PC-3 (cell line): ENCODE data around the gene RAI1. TPM values are rescaled to one million over a fixed set of nuclear protein-coding genes. Genes with fewer than 3 reads are reported as not detected.

Source experiments
- ATAC-seq: fragments of 200-7000 bp; cut with Tn5 transposase; 2 replicates; pipeline ENCODE4 v1.9.1; 2020; ENCODE audit warnings: mild to moderate bottlenecking, moderate library complexity
- BruUV-seq: library from RNA; stranded (reverse); fragments of 400-500 nt; replicated peaks from 2 replicates; lab custom pipeline; 2021; lab: Mats Ljungman, UMichigan
- CTCF ChIA-PET: fragments of 300-600 bp; sonication (Branson Sonifier 250); formaldehyde crosslinking; loops from one replicate; lab custom pipeline; 2022; ENCODE audit warnings: antibody characterized with exemption; lab: Charles Lee
- POLR2A ChIA-PET: fragments of 300-600 bp; sonication (Branson Sonifier 250); formaldehyde crosslinking; loops from one replicate; lab custom pipeline; 2022; ENCODE audit warnings: antibody characterized with exemption; ENCODE audit not compliant: unreplicated experiment; lab: Charles Lee
- DNase-seq: peaks from one replicate; pipeline ENCODE4 v3.0.0-alpha.2; 2015
- H2AFZ ChIP-seq: fragments of 300-600 bp; sonication (generic); 2 replicates; pipeline ENCODE4 v1.6.0; 2016; ENCODE audit warnings: antibody characterized with exemption, low read length
- H3F3A ChIP-seq: fragments of 300-600 bp; sonication (generic); one replicate; pipeline ENCODE4 v1.6.0; 2017; ENCODE audit warnings: antibody characterized with exemption, low read length, control low read depth, mild to moderate bottlenecking; ENCODE audit not compliant: unreplicated experiment
- H3K27ac ChIP-seq: fragments of 300-600 bp; sonication (generic); 2 replicates; pipeline ENCODE4 v1.5.1; 2016; ENCODE audit warnings: mild to moderate bottlenecking, low read length
- H3K27me3 ChIP-seq: fragments of 300-600 bp; sonication (generic); 2 replicates; pipeline ENCODE4 v1.6.1; 2016; ENCODE audit warnings: low read length, mixed read lengths
- H3K36me3 ChIP-seq: fragments of 300-600 bp; sonication (generic); 2 replicates; pipeline ENCODE4 v1.6.1; 2016; ENCODE audit warnings: low read depth, mixed run types, low read length, mixed read lengths
- H3K4me1 ChIP-seq: fragments of 300-600 bp; sonication (generic); 2 replicates; pipeline ENCODE4 v1.5.1; 2016; ENCODE audit warnings: low read length; ENCODE audit not compliant: insufficient read depth
- H3K4me2 ChIP-seq: fragments of 300-600 bp; sonication (generic); 2 replicates; pipeline ENCODE4 v1.6.0; 2016; ENCODE audit warnings: low read length
- H3K4me3 ChIP-seq: fragments of 300-600 bp; sonication (generic); 2 replicates; pipeline ENCODE4 v1.5.1; 2016; ENCODE audit warnings: mild to moderate bottlenecking, low read length, mixed read lengths
- H3K79me2 ChIP-seq: fragments of 300-600 bp; sonication (generic); 2 replicates; pipeline ENCODE4 v1.6.1; 2017; ENCODE audit warnings: low read length, mixed read lengths
- H3K9ac ChIP-seq: fragments of 300-600 bp; sonication (generic); 2 replicates; pipeline ENCODE4 v1.6.0; 2016; ENCODE audit warnings: mild to moderate bottlenecking, low read length
- H3K9me2 ChIP-seq: fragments of 300-600 bp; sonication (generic); replicated peaks from 2 replicates; pipeline ENCODE4 v1.6.1; 2016; ENCODE audit warnings: mixed run types, low read length, mixed read lengths
- H3K9me3 ChIP-seq: fragments of 300-600 bp; sonication (generic); 2 replicates; pipeline ENCODE4 v1.6.1; 2016; ENCODE audit warnings: low read length, mixed read lengths
- H4K20me1 ChIP-seq: fragments of 300-600 bp; sonication (generic); 2 replicates; pipeline ENCODE4 v1.6.1; 2016; ENCODE audit warnings: low read length, mixed read lengths
- CTCF ChIP-seq: fragments of 300-600 bp; sonication (generic); conservative IDR thresholded peaks from 2 replicates; pipeline ENCODE4 v1.5.1; 2017; ENCODE audit warnings: antibody characterized with exemption, low read depth, mild to moderate bottlenecking, low read length
- EZH2 ChIP-seq: fragments of 300-600 bp; sonication (generic); IDR thresholded peaks from one replicate; pipeline ENCODE4 v1.6.1; 2017; ENCODE audit warnings: antibody characterized with exemption, mild to moderate bottlenecking, low read length; ENCODE audit not compliant: unreplicated experiment
- EZH2phosphoT487 ChIP-seq: fragments of 300-600 bp; sonication (generic); IDR thresholded peaks from 2 replicates; pipeline ENCODE4 v1.6.1; 2018; ENCODE audit warnings: mild to moderate bottlenecking, antibody characterized with exemption, low read length, borderline replicate concordance
- intact Hi-C: fragments of 100-400 bp; cut with micrococcal nuclease; formaldehyde crosslinking; loops from 2 replicates; pipeline ENCODE4 v1.9.0; 2023
- total RNA-seq: library from RNA; depleted of rRNA; stranded (reverse); fragments of >200 nt; gene quantifications from 2 replicates; pipeline ENCODE4 v1.2.3, GENCODE V29; 2014

The RAI1 gene
- total RNA-seq, 1 experiment from 2014 or later = 33.0 TPM

DNA sequence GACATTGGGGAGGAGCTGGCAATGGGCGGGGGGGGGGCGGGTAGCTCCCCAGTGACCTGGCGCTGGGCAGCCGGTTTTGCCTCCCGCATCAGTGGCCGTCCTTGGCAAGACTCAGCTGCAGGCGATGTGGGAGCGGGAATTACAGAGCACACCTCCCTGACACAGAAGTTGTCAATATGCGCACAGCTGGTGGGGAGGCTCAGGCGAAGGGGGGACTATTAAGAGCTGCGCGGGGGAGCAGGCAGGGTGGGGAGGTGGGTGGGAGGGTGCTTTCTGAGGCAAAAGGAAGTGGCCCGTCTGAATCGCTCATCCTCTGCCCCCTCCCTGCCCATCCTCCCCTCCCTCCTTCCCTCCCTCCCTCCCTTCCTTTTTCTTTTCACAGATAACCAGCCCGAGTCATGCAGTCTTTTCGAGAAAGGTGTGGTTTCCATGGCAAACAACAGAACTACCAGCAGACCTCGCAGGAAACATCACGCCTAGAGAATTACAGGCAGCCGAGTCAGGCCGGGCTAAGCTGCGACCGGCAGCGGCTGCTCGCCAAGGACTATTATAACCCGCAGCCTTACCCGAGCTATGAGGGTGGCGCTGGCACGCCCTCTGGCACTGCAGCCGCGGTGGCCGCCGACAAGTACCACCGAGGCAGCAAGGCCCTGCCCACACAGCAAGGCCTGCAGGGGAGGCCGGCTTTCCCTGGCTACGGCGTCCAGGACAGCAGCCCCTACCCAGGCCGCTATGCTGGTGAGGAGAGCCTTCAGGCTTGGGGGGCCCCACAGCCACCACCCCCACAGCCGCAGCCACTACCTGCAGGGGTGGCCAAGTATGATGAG lies 111.5 kb downstream of the RAI1 start:
- H3F3A ChIP-seq = no peaks in the 10 kb centered on the region
- peaks cover 15% of the 10 kb centered on the region for H3K36me3 ChIP-seq
- CTCF ChIA-PET = no interaction called here
- H3K9me2 ChIP-seq = no peaks in the 10 kb centered on the region
- no peak overlapping the region for H3K4me3 ChIP-seq
- DNase-seq = peak; percentile 7
- H3K9ac ChIP-seq = no peak overlapping the region
- no peaks in the 10 kb centered on the region for H4K20me1 ChIP-seq
- no peak overlapping the region for H3K27ac ChIP-seq
- intact Hi-C loops = no loop called here
- peak; percentile 40; the same call in 1 of the 2 replicates for ATAC-seq
- H3K27me3 ChIP-seq = no peaks in the 10 kb centered on the region
- BruUV-seq = no TSS peak
- TF ChIP-seq EZH2phosphoT487 (no peak), CTCF (no peak), EZH2 (no peak)
- POLR2A ChIA-PET = no interaction called here
- no peaks in the 10 kb centered on the region for H3K4me1 ChIP-seq
- H3K9me3 ChIP-seq = no peaks in the 10 kb centered on the region
- H3K79me2 ChIP-seq = peaks cover 6% of the 10 kb centered on the region; the same call in 1 of the 2 replicates
- H2AFZ ChIP-seq = no peak overlapping the region
- H3K4me2 ChIP-seq = no peak overlapping the region

GRCh38 chr17:17793378-17794214 lies 112.3 kb downstream of the RAI1 start:
- no peaks in the 10 kb centered on the region for H3K9me3 ChIP-seq
- ChIA-PET CTCF (no interaction called here), POLR2A (no interaction called here)
- no peak overlapping the region for H2AFZ ChIP-seq
- DNase-seq = no peak
- no peak for TF ChIP-seq EZH2
- no peak for TF ChIP-seq CTCF
- no peak for TF ChIP-seq EZH2phosphoT487
- no peaks in the 10 kb centered on the region for H3F3A ChIP-seq
- no peak overlapping the region for H3K27ac ChIP-seq
- no TSS peak for BruUV-seq
- H3K4me1 ChIP-seq = no peaks in the 10 kb centered on the region
- H3K9ac ChIP-seq = no peak overlapping the region
- ATAC-seq = no peak
- H3K9me2 ChIP-seq = no peaks in the 10 kb centered on the region
- no peak overlapping the region for H3K4me3 ChIP-seq
- no peaks in the 10 kb centered on the region for H3K27me3 ChIP-seq
- H3K36me3 ChIP-seq = peaks cover 15% of the 10 kb centered on the region
- intact Hi-C loops = no loop called here
- H3K4me2 ChIP-seq = no peak overlapping the region
- no peaks in the 10 kb centered on the region for H4K20me1 ChIP-seq
- H3K79me2 ChIP-seq = no peaks in the 10 kb centered on the region
